Measurements from ENCODE around the gene UPK3BL1.
A peak's percentile ranks its signal among the peaks of the same experiment; 100 is the strongest.
"Not testable (repeated sequence)": the region's sequence is repeated elsewhere in the genome, so short reads cannot be mapped to it uniquely, and the experiment has no call there.

UPK3BL1 gene

DNA sequence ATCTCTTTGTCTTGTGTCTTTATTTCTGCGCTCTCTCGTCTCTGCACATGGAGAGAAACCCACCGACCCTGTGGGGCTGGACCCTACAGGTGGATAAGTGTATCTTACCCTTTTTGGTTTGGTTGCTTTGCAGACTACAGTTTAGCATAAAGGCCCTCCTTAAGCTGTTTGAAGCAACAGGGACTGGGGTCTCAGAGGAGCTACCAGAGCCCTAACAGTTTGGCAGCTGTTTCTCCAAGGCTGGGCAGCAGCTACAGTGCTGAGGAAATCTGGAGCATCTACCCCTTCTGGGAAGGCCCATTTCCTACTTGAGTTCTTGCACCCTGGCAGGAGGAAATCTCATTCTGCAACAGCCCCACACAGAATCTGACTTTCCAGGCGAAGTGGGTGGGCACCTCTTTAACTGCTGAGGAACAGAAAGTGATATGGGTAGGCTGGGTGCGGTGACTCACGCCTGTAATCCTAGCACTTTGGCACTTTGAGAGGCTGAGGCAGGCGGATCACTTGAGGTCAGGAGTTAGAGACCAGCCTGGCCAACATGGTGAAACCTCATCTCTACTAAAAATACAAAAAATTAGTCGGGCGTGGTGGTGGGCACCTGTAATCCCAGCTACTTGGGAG lies 31.0 kb upstream of the UPK3BL1 start:
- H3K27ac ChIP-seq (ENCODE audit: insufficient read depth in 1 of 2, low read depth in 1 of 2, low read length in 2 of 2, poor library complexity in 1 of 2, severe bottlenecking in 2 of 2); DNase-seq; H3K27me3 ChIP-seq (replicated peaks in 2 of 5; ENCODE audit: control insufficient read depth in 4 of 5, insufficient read depth in 5 of 5, low read length in 4 of 5); H3K9me3 ChIP-seq (ENCODE audit: control extremely low read depth in 1 of 5, control insufficient read depth in 4 of 5, insufficient read depth in 2 of 5, low read depth in 1 of 5, low read length in 4 of 5); POLR2A ChIA-PET; CTCF ChIA-PET; H3K4me3 ChIP-seq (ENCODE audit: control insufficient read depth in 1 of 7, extremely low read depth in 1 of 7, insufficient read depth in 4 of 7, low read depth in 2 of 7, low read length in 6 of 7); H3K4me1 ChIP-seq (ENCODE audit: control extremely low read depth in 1 of 4, control insufficient read depth in 4 of 4, insufficient read depth in 4 of 4, low read length in 3 of 4); H3K36me3 ChIP-seq (ENCODE audit: control insufficient read depth in 4 of 4, insufficient read depth in 4 of 4, low read length in 3 of 4): not testable (repeated sequence)
- WGBS (ENCODE audit: insufficient coverage) = no CpG with 5 or more reads among the region's 9 CpGs

DNA sequence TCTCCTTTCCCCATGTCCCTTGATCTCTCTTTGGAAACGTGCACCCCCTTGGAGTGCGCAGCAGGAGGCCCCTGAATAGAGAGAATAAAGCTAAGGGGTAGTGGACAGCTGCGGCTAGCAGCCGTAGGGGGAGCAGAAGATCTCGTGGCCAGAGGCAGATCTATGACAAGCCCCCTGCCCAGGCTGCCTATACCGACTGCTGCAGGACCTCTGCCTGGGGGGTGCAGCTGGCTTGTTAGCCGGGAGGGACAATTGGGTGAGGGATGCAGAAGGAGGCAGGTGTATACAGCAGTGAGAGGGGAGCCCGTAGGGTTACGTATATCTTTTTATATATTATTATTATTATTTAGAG lies 29.3 kb upstream of the UPK3BL1 start:
- DNase-seq; POLR2A ChIA-PET; CTCF ChIA-PET; H3K27ac ChIP-seq (ENCODE audit: insufficient read depth in 1 of 2, low read depth in 1 of 2, low read length in 2 of 2, poor library complexity in 1 of 2, severe bottlenecking in 2 of 2); H3K36me3 ChIP-seq (ENCODE audit: control insufficient read depth in 4 of 4, insufficient read depth in 4 of 4, low read length in 3 of 4); H3K27me3 ChIP-seq (replicated peaks in 2 of 5; ENCODE audit: control insufficient read depth in 4 of 5, insufficient read depth in 5 of 5, low read length in 4 of 5); H3K9me3 ChIP-seq (ENCODE audit: control extremely low read depth in 1 of 5, control insufficient read depth in 4 of 5, insufficient read depth in 2 of 5, low read depth in 1 of 5, low read length in 4 of 5); H3K4me1 ChIP-seq (ENCODE audit: control extremely low read depth in 1 of 4, control insufficient read depth in 4 of 4, insufficient read depth in 4 of 4, low read length in 3 of 4): not testable (repeated sequence)
- H3K4me3 ChIP-seq (ENCODE audit: control insufficient read depth in 1 of 7, extremely low read depth in 1 of 7, insufficient read depth in 4 of 7, low read depth in 2 of 7, low read length in 6 of 7) = peak overlapping the region in 2 of 7 experiments; percentile 69 to 70
- no CpG with 5 or more reads among the region's 9 CpGs for whole genome bisulfite sequencing (ENCODE audit: insufficient coverage)

DNA sequence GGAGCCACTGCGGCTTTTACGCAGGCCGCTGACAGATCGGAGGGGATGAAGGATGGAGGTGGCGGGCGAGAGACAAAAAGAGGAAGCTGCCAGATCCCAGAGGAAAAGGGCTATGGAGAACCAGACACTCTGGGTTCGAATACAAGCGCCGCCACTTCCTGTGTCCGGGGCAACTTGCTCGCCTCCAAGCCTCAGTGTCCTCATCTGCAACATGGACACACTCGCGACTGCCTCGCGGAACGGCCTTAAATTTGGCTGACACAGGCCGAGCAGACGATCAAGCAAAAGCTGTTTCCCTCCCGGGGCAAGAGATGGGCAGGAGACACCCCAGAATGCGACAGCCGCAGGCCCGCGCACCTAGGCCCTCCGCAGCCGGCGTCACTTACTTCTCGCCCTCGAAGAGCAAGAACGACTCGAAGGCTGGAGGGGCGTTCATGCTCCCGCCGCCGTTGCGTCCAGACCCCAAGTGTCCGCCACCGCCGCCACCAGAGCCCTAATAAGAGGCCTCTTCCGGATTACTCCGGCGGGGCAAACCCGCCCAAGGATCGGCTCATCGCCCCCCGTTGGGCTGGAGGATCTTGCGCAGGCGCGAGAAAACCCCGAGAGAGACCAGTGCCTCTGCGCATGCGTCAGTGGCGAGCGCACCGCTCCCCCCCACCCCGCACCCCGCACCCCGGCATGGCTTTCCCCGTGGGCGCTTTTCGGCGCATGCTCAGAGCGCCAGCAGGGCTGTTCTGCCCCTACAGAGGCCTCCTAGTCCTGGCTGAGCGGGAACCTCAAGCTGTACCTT lies 28.8 kb upstream of the UPK3BL1 start, which contains the start of gene POLR2J2:
Gene POLR2J2, minus strand, starts transcription at position 498 of the 790 bp plus-strand sequence. Its CDS starts 62 bp downstream, at position 436.
- WGBS (ENCODE audit: insufficient coverage) = no CpG with 5 or more reads among the region's 63 CpGs
- CTCF ChIA-PET; H3K9me3 ChIP-seq (ENCODE audit: control extremely low read depth in 1 of 5, control insufficient read depth in 4 of 5, insufficient read depth in 2 of 5, low read depth in 1 of 5, low read length in 4 of 5); H3K4me1 ChIP-seq (ENCODE audit: control extremely low read depth in 1 of 4, control insufficient read depth in 4 of 4, insufficient read depth in 4 of 4, low read length in 3 of 4); H3K27me3 ChIP-seq (replicated peaks in 2 of 5; ENCODE audit: control insufficient read depth in 4 of 5, insufficient read depth in 5 of 5, low read length in 4 of 5); H3K36me3 ChIP-seq (ENCODE audit: control insufficient read depth in 4 of 4, insufficient read depth in 4 of 4, low read length in 3 of 4); H3K27ac ChIP-seq (ENCODE audit: insufficient read depth in 1 of 2, low read depth in 1 of 2, low read length in 2 of 2, poor library complexity in 1 of 2, severe bottlenecking in 2 of 2); POLR2A ChIA-PET: not testable (repeated sequence)
- DNase-seq = peak in 2 of 3 donors; percentile 74 to 79
- peak within 1 kb of the TSS in 3 of 7 experiments; percentile 59 to 70 (median 69) for H3K4me3 ChIP-seq (ENCODE audit: control insufficient read depth in 1 of 7, extremely low read depth in 1 of 7, insufficient read depth in 4 of 7, low read depth in 2 of 7, low read length in 6 of 7)

DNA sequence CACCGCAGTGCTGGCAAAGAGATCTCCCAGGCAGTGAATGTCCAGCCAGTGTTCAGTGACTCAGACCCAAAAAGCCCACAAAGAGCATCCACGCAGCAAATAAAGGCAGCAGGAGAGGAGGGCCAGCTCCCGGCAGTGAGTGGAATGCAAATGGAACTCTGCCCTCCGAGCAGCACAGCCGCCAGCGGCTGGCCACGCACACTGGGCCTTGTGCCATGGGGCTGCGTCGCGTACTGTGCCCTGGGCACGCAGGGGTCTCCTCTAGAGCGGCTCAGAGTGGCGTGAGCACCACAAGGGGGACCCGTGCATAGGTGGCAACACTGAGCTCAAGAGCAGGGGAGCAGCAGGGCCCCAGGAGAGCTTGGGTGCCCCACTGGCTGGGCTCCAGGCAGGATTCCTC lies 24.9 kb upstream of the UPK3BL1 start:
- H3K36me3 ChIP-seq (ENCODE audit: control insufficient read depth in 4 of 4, insufficient read depth in 4 of 4, low read length in 3 of 4); POLR2A ChIA-PET; CTCF ChIA-PET; DNase-seq; H3K4me3 ChIP-seq (ENCODE audit: control insufficient read depth in 1 of 7, extremely low read depth in 1 of 7, insufficient read depth in 4 of 7, low read depth in 2 of 7, low read length in 6 of 7); H3K27ac ChIP-seq (ENCODE audit: insufficient read depth in 1 of 2, low read depth in 1 of 2, low read length in 2 of 2, poor library complexity in 1 of 2, severe bottlenecking in 2 of 2); H3K9me3 ChIP-seq (ENCODE audit: control extremely low read depth in 1 of 5, control insufficient read depth in 4 of 5, insufficient read depth in 2 of 5, low read depth in 1 of 5, low read length in 4 of 5); H3K4me1 ChIP-seq (ENCODE audit: control extremely low read depth in 1 of 4, control insufficient read depth in 4 of 4, insufficient read depth in 4 of 4, low read length in 3 of 4); H3K27me3 ChIP-seq (replicated peaks in 2 of 5; ENCODE audit: control insufficient read depth in 4 of 5, insufficient read depth in 5 of 5, low read length in 4 of 5): not testable (repeated sequence)
- no CpG with 5 or more reads among the region's 14 CpGs for WGBS (ENCODE audit: insufficient coverage)

DNA sequence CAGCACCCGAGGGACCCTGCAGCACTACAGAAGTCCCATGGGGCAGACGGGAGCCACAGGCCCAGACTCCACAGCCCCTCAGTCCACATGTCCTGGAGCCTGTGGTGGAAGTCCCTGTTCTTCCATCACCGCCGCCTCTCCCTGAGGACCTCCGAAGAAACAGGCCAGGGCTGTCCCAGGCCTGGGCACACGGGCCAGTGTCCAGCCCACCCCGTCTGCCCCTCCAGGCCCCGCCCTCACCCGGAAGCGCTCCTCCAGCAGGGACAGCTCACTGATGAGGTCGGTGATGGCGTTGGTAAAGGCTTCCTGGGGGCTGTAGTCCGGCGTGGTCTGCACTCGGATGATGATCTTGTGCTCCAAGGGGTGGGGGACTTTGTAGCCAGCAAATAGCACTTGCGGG lies 24.3 kb upstream of the UPK3BL1 start:
- CTCF ChIA-PET; POLR2A ChIA-PET; H3K9me3 ChIP-seq (ENCODE audit: control extremely low read depth in 1 of 5, control insufficient read depth in 4 of 5, insufficient read depth in 2 of 5, low read depth in 1 of 5, low read length in 4 of 5); H3K36me3 ChIP-seq (ENCODE audit: control insufficient read depth in 4 of 4, insufficient read depth in 4 of 4, low read length in 3 of 4); DNase-seq; H3K4me3 ChIP-seq (ENCODE audit: control insufficient read depth in 1 of 7, extremely low read depth in 1 of 7, insufficient read depth in 4 of 7, low read depth in 2 of 7, low read length in 6 of 7); H3K27ac ChIP-seq (ENCODE audit: insufficient read depth in 1 of 2, low read depth in 1 of 2, low read length in 2 of 2, poor library complexity in 1 of 2, severe bottlenecking in 2 of 2); H3K27me3 ChIP-seq (replicated peaks in 2 of 5; ENCODE audit: control insufficient read depth in 4 of 5, insufficient read depth in 5 of 5, low read length in 4 of 5); H3K4me1 ChIP-seq (ENCODE audit: control extremely low read depth in 1 of 4, control insufficient read depth in 4 of 4, insufficient read depth in 4 of 4, low read length in 3 of 4): not testable (repeated sequence)
- WGBS (ENCODE audit: insufficient coverage) = no CpG with 5 or more reads among the region's 16 CpGs

DNA sequence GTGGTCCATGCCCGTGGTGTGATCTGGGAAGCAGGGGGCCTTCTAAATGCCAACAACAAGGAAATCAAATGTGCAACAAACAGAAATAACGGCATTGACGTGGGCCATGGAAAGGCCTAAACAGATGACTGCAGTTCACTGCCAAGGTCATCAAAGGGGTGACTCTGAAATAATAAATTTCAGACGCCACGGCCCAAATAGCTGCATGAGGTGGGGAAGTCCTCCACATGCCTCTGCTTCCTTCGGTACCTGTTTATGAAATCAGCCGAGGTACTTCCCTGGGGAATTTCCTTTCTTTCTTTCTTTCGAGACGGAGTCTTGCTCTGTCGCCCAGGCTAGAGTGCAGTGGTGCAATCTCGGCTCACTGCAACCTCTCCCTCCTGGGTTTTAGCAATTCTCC lies 22.2 kb upstream of the UPK3BL1 start:
- H3K36me3 ChIP-seq (ENCODE audit: control insufficient read depth in 4 of 4, insufficient read depth in 4 of 4, low read length in 3 of 4); H3K4me3 ChIP-seq (ENCODE audit: control insufficient read depth in 1 of 7, extremely low read depth in 1 of 7, insufficient read depth in 4 of 7, low read depth in 2 of 7, low read length in 6 of 7); DNase-seq; CTCF ChIA-PET; H3K27me3 ChIP-seq (replicated peaks in 2 of 5; ENCODE audit: control insufficient read depth in 4 of 5, insufficient read depth in 5 of 5, low read length in 4 of 5); H3K27ac ChIP-seq (ENCODE audit: insufficient read depth in 1 of 2, low read depth in 1 of 2, low read length in 2 of 2, poor library complexity in 1 of 2, severe bottlenecking in 2 of 2); H3K9me3 ChIP-seq (ENCODE audit: control extremely low read depth in 1 of 5, control insufficient read depth in 4 of 5, insufficient read depth in 2 of 5, low read depth in 1 of 5, low read length in 4 of 5); POLR2A ChIA-PET; H3K4me1 ChIP-seq (ENCODE audit: control extremely low read depth in 1 of 4, control insufficient read depth in 4 of 4, insufficient read depth in 4 of 4, low read length in 3 of 4): not testable (repeated sequence)
- WGBS (ENCODE audit: insufficient coverage) = no CpG with 5 or more reads among the region's 11 CpGs

DNA sequence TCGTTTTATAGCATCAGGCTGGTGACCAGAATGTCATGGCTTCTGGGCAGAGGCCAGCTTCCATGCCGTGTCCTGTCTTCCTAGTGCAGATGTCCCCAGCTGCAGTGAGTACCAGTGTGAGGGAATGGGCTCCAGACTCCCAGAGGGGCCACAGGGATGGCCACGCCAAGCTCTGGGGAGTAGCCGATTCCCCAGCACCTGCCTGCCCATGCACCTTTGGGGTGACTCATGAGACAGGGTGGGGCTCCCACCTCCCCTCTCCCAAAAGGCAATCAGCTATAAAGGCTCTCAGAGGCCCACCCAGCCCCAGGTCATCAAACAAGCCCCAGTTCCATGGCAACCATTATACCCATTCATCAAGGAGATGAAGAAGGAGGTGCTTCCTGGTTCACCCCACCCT lies 7.3 kb upstream of the UPK3BL1 start, which contains the start of gene SPDYE2B:
Gene SPDYE2B, plus strand, starts transcription at position 396 of the 400 bp plus-strand sequence. CDS start 2,030 bp downstream, outside the sequence.
- CTCF ChIA-PET; DNase-seq; POLR2A ChIA-PET; H3K9me3 ChIP-seq (ENCODE audit: control extremely low read depth in 1 of 5, control insufficient read depth in 4 of 5, insufficient read depth in 2 of 5, low read depth in 1 of 5, low read length in 4 of 5); H3K27me3 ChIP-seq (replicated peaks in 2 of 5; ENCODE audit: control insufficient read depth in 4 of 5, insufficient read depth in 5 of 5, low read length in 4 of 5); H3K27ac ChIP-seq (ENCODE audit: insufficient read depth in 1 of 2, low read depth in 1 of 2, low read length in 2 of 2, poor library complexity in 1 of 2, severe bottlenecking in 2 of 2); H3K36me3 ChIP-seq (ENCODE audit: control insufficient read depth in 4 of 4, insufficient read depth in 4 of 4, low read length in 3 of 4); H3K4me1 ChIP-seq (ENCODE audit: control extremely low read depth in 1 of 4, control insufficient read depth in 4 of 4, insufficient read depth in 4 of 4, low read length in 3 of 4); H3K4me3 ChIP-seq (ENCODE audit: control insufficient read depth in 1 of 7, extremely low read depth in 1 of 7, insufficient read depth in 4 of 7, low read depth in 2 of 7, low read length in 6 of 7): not testable (repeated sequence)
- WGBS (ENCODE audit: insufficient coverage) = no CpG with 5 or more reads among the region's 4 CpGs
